Kidney capillary endothelial cell (primary cell): ENCODE results near the gene MLX.
"Not testable (repeated sequence)": the region's sequence is repeated elsewhere in the genome, so short reads cannot be mapped to it uniquely, and the experiment has no call there.

Experiments
- DNase-seq: peaks from one replicate; pipeline ENCODE4 v3.0.0-alpha.2; 2018; ENCODE audit warnings: low spot score

MLX gene

GRCh38 chr17:42536372-42537155 is 30.3 kb upstream of the MLX start:
- peak; percentile 58 for DNase-seq

- no peak for DNase-seq
Measured at GRCh38 chr17:42537156-42537805, 29.6 kb upstream of the MLX start.

- DNase-seq = no peak
Measured at GRCh38 chr17:42537826-42538451, 29.0 kb upstream of the MLX start.

- no peak for DNase-seq
Measured at GRCh38 chr17:42538482-42538881, 28.4 kb upstream of the MLX start.

GRCh38 chr17:42540558-42540957 is 26.3 kb upstream of the MLX start:
- DNase-seq = not testable (repeated sequence)

- peak; percentile 52 for DNase-seq
Measured at GRCh38 chr17:42541041-42541833, 25.7 kb upstream of the MLX start.

GRCh38 chr17:42543190-42544079 is 23.5 kb upstream of the MLX start:
- DNase-seq = no peak

GRCh38 chr17:42544874-42545283 is 22.0 kb upstream of the MLX start:
- DNase-seq = no peak

GRCh38 chr17:42545755-42546505 is 21.0 kb upstream of the MLX start:
- not testable (repeated sequence) for DNase-seq

- DNase-seq = no peak
Measured at GRCh38 chr17:42547001-42547461, 19.9 kb upstream of the MLX start.

GRCh38 chr17:42547698-42548069 is 19.2 kb upstream of the MLX start:
- no peak for DNase-seq

GRCh38 chr17:42548070-42548837 is 18.6 kb upstream of the MLX start:
- no peak for DNase-seq

GRCh38 chr17:42548993-42549755 is 17.7 kb upstream of the MLX start:
- no peak for DNase-seq

- not testable (repeated sequence) for DNase-seq
Measured at GRCh38 chr17:42552736-42553135, 14.2 kb upstream of the MLX start, which contains the start of gene HSD17B1. Gene HSD17B1 (plus strand): TSS chr17:42552923. CDS start chr17:42552934, 11 bp downstream.

GRCh38 chr17:42553161-42553818 is 13.6 kb upstream of the MLX start:
- no peak for DNase-seq

- no peak for DNase-seq
Measured at GRCh38 chr17:42553866-42554249, 13.0 kb upstream of the MLX start.

- DNase-seq = peak; percentile 80
Measured at GRCh38 chr17:42554250-42555121, 12.4 kb upstream of the MLX start.
